GM19328 (cell line): ENCODE data around the gene RFTN1.

Source experiments
- ATAC-seq: cut with Tn5 transposase; IDR thresholded peaks from one replicate; pipeline ENCODE4 v1.9.1; 2021; ENCODE audit warnings: mild to moderate bottlenecking, moderate library complexity; ENCODE audit not compliant: unreplicated experiment

Gene RFTN1

DNA sequence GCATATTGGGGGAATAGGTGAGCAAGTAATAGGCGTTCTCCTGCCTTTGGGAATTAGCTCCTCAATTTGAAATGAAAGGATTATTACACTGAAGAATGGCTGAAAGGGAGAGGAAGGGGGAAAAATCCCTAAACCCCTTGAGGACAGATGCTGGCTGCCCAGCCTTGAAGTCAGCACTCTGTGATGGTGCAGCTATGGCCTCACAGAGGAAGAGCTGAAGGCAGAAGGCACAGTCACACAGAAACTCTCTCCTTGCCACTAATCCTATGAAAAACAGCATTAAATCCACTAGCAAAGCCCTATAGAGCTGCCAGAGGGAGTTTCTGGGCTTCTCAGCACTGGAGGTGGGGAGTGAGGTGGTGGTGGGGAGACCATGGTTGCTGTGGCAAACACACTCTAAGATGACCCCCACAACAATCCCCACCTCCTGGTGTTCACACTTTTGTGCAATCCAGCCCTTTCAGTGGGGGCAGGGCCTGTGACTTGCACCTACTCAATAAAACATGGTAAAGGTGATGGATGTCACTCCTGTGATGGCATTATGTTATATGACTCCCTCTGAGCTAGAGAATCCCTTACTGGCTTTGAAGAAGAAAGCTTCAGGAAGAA is 101.2 kb downstream of the RFTN1 start:
- no peak for ATAC-seq

DNA sequence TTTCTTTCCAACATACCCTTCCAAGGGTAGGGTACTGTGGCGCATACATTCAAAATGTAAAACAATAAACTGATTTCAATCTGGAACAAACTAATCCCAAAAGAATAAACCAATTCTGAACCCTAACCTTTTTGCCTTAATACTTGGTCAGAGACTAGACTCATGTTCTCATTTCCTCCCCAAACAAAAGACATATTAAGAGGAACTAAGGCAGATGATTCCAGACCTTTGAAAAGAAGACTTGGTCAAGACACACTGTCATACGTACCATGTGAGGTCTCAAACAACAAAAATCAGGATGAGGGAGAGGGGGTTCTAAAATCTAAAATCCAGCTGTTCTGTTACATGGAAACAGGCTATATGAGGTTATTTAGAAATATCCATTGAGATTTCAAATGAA is 102.1 kb downstream of the RFTN1 start:
- no peak for ATAC-seq

DNA sequence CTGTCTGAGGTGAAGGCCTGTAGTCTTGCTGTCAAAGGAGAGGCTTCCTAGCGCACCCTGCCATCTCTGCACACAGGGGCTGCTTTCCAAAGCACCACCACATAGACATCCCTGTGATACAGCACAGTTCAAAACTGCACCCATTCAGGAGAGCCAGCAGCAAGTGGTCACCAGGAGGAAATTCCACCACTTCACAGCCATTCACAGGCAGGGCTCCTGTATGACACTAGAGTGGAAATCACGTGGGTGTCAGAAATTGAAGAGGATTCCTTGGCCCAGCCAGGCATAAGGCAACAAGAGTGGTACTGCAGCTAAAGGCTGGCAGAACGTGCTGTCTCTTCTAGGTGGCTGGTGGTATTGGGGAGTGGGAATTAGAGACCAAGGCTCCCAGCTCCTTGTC is 102.8 kb downstream of the RFTN1 start:
- no peak for ATAC-seq

DNA sequence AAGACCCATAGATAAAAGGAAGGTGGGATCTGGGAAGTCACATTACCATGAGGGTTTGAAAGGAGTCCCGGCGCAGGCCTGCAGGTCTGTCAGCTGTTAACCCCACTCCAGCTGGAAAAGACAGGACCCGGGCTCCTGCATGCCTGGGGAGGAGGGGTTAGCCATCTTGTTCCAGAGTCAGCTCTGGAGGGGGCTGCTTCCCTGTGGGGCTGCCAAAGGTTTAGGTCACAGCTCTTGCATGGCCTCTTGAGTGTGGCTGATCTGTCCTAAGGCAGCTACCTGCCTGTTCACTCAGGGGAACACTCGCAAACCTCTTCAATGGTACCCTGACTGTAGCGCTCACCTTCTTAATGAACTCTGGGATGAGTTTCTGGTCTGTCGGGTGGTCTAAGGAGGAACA is 104.5 kb downstream of the RFTN1 start:
- no peak for ATAC-seq

DNA sequence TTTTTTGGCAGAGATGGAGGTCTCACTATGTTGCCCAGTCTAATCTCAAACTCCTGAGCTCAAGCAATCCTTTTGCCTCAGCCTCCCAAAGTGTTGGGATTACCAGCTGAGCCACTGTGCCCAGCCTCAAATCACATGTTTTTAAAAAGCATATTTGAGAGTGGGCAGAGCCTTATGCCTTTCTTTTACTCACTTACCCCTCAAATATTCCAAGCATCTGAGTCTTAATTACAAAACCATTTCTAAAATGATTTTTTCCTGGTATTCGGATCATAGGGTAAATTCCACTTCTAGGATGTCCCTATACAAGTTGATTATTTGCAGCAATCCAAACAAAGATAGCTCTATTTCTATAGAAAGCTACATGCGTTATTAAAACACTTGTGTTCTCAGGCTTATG is 106.1 kb downstream of the RFTN1 start:
- no peak for ATAC-seq

DNA sequence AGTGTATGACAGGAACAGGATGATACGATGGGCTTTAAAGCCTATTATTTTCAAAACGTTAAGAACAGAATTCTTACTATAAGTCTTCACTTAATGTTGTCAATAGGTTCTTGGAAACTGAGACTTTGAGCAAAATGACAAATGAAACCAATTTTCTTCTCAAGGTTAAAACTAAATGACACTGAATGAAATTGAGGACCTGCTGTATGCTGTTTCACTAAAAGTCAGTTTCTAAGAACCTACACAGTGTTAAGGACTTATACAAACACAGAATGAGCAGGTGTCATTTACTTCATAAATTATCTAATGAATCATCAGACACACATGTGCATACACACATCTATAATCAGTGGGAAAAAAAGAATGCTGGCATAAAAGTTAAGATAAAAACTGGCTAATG is 106.9 kb downstream of the RFTN1 start:
- ATAC-seq: no peak

DNA sequence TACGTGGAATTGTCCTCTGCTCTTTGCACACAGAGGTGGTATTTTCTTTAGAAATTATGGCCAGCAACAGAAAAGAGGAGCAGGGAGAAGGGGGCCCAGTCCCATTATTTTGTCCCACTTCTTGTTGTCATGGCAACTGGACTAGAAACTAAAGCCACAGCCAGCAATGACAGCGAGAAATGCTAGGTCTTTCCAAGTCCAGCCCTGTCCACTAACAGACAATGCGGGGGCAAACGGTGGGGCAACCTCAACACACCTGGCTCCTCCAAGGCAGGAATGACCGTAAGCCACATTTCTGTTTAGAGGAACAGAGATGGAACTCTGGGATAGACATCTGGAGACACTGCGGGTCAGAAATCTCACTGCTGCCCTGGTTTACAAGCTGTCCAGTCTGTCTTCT is 107.3 kb downstream of the RFTN1 start:
- no peak for ATAC-seq

DNA sequence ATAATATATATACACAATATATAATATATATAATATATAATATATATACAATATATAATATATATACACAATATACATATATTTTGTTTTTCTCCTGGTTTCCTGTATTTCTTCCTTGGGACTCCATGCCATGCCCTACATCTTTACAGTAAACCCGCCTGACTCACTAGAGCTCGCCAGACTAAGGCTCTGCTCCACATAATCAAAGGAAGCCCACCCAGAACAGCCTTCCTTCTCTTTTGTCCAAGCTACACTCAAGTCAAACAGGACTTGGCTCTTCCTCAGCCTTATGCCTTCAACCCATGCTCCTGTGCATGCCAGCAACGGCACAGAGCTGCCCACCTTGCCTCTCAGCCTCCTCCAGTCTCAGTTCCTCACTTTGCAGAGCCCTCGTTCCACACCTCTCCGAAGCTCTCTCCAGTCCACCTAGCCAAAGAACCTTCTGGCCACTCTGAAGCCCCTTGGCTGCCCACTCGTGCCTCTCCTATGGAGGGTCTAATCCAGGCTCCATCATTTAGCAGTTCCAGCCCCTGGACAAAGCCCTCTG is 109.1 kb downstream of the RFTN1 start:
- ATAC-seq: no peak

DNA sequence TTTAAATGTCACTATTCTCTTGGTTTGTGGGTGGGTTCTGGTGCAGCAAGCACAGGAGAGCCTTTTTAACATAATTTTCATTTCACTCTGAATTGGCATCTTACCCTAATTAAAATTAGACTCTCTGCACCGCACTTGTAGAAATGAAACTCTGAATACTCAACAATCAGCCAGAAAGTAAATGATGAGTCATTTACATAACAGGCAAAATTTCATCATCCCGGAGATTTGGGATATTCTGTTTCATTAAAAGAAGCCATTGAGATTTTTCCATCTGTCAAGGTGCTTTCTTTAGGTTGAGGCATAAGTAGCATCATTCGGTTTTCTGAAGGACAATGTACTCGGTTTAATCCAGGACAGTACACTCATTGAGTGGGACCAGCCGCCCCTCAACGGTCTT is 111.0 kb downstream of the RFTN1 start:
- no peak for ATAC-seq

DNA sequence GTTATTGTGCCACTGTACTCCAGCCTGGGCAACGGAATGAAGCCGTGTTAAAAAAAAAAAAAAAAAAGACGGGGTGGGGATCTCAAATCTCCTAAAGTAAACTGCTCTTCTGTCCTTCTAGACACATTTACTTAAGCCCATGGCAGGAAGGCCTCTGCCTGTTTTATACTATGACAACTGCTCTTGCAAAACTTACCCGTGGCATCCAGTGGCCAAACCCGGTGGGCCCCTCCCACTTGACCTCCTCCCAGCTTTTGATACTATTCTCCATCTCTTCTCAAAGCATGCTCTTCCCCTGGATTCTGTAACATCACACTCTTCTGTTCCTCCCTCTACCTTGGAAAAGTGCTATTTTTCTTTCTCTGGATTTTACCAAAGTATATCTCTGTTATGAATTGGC is 112.2 kb downstream of the RFTN1 start:
- ATAC-seq: no peak

DNA sequence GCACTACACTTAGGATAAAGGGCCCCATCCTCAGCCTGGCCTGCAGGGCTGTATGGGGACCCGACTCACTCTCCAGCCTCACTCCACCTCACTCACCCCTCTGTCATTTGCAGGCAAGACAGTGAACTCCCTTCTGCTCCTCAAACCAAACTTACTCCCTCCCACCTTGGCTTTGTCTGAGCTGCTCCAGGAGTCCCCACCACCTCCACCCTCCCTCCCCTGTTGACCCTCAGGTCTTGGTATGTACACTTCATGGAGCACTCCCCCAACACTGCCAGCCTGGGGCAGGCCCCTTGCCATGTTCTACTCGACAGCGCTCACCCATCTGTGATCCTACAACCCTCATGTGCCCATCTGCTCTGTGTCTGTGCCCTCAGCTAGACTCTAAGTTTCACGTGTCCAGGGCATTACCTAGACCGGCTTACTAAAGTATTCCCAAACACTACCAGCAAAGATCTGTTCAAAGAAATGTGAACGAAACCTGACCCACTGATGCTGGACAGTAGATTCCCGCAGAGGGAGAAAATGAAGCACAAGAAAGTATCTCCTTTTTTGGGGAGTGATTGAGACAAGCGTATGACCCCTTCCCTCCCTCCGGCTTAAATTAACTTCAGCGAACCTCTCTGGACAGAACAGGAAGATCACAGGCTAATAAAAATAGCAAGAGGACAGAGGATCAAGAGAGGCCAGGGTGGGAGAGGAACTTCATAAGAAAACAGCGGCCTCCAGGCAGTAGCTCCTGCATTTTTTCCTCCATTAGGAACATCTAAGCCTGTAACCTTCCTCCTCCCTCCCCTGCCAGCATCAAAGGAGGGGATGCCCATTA is 113.2 kb downstream of the RFTN1 start:
- no peak for ATAC-seq

DNA sequence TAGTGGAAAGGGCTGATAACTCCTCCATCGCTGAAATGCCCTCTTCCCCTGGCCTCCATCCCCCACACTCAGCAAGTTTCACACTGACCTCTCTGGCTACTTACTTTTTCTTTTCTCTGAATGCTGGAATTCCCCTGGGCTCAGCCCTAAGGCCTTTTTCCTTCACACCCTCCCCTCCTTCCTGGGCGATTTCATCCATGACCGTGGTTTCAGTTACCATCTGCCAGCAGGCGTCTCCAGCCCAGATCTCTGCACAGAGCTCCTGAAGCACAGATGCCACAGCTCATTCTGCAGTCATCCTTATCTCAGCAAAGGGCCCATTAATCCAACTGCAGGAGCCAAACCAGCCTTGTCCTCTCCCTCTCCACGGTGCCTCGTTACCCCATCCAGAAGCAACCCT is 114.0 kb downstream of the RFTN1 start:
- no peak for ATAC-seq

DNA sequence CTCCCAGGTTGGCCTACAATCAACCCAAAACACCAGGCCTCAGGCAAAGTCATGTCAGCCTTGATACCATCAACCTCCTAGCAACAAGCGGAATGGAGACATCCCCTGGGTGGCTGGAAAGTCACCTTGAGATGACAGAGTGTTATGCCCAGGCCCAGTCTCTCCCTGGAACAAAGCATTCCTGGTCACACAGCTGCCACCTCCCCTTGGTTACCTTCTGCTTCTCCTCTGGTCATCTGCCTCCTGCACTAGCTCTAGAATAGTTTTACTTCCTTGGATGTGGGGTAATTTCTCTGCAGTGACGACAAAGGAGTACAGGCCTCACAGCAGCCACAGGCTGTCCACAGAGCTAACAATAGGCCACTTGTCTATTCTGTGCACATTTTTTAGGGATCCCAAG is 114.9 kb downstream of the RFTN1 start:
- ATAC-seq: no peak

DNA sequence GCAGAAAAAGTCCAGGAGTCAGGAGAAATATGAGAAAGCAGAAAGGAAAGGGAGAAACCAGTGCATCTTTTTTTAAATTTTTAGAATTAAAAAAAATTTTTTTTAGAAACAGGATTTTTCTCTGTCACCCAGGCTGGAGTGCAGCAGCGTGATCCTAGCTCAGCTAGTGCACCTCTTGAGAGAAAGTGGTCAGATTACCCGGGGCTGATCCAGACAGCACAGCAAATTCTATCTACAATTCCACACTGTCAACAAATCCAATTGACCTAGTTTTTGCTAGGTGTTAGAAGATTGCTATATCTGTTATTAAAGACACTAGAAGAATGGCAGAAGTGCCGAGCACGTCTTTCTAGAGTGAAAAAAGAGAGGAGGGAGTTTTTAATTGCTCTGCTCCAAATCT is 117.3 kb downstream of the RFTN1 start:
- ATAC-seq: no peak

DNA sequence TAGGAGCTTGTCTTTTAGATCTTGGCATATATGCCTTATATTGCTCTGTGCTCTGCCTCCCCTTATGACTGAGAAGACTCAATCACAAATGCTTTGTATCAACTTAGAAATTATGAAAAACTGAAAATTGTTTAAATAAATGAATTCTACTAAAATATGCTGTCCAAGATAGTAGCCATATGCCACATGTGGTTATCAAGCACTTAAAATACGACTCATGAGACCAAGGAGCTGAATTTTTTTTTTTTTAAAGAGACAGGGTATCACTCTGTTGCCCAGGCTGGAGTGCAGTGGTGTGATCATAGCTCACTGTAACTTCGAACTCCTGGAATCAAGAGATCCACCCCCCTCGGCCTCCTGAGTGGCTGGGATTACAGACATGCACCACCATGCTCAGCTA is 118.3 kb downstream of the RFTN1 start:
- no peak for ATAC-seq

DNA sequence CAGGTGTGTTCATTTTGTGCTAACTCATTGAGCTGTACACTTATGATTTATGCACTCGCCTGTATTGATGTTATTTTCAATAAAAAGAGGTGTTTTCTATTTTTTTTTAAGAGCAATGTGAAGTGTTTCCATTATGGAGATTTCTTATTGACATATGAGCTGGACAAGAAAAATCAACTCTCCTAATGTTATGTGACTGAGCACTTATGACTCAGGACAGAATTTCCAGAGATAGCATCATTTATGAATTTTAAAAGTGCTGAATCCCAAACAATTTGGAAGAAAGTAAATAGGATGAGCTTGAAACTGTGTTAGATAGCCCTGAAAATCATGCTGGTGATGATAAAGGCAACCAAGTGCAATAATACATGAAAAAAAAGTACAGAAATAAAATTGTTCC is 118.9 kb downstream of the RFTN1 start:
- ATAC-seq: no peak

DNA sequence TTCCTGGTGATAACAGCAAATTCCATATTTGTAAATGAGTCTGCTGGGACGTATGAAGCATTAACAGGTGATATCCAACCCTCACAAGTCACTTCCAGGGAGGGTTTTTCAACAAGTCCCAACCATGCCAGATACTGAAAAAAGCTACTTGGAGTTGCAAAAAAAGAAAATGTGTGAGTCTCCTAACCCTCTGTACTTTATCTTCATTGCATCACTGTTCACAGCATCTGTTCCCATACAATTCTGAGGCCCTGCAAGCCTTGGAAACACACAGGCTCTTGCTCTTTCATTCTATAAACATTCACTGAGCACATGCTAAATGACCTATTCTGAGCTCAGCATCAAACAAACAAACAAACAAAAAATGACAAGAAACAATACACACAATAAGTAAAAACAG is 120.8 kb downstream of the RFTN1 start:
- ATAC-seq: no peak

DNA sequence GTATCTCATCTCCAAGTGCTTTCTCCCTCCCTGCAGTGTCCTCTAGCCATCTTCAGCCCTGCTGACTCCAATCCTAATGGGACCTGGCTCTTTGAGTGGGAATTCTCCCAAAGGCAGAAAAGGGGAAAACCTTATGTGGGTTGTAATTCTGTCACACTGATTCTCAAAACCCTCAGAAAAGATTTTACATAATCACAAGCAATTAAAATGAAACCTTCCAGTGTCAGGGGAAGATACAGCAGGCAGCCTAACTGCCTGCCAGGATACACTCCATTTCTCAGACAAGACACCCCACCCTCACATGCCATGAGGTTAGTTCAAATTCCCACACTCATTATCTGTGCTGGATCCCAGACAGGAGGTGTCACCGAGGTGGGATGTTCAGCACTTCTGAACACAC is 121.4 kb downstream of the RFTN1 start:
- ATAC-seq: no peak

DNA sequence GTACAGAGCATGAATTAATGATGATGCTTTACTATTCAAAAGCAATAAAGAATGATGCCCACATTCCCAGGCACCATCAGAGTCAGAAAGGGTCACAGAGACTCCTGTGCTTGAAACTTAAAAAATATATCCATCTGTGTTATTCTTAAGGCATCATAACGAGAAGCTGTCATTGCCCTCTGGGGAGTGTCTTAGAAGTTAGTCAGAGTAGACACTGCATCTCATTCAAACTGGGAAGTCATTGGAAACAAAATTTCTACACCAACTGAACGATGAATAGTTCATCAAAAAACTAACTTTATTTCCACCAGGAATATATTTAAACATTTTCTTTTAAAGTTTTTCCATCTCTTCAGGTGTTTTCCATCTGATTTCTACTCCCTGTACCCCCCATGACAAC is 122.9 kb downstream of the RFTN1 start:
- ATAC-seq: no peak

DNA sequence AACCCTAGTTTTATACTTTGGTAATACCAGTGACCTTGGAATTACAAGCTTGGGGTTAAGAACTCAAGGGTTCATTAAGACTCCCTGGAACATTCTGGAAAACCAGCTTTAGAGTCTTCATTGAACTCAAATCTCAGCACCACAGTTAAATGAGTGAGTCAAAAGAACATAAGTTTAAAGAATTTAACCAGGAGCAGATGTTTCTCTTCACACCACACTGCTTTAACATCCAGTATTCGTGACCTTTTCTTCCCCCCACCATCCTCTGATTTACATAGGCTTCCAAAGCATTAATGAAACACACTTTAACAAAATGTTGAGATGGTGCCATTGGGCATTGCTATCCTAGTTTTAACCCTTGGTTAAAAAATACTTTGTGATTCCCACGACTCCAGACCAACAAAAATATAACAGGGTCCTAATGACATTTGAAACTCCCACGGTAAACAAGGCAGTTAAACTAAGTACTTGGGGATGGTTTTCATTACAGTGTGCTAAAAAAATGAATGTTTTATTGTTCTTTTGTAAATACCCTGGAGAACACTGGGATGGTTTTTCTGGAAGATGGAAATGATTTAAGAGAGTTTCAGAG is 124.6 kb downstream of the RFTN1 start:
- ATAC-seq: no peak

DNA sequence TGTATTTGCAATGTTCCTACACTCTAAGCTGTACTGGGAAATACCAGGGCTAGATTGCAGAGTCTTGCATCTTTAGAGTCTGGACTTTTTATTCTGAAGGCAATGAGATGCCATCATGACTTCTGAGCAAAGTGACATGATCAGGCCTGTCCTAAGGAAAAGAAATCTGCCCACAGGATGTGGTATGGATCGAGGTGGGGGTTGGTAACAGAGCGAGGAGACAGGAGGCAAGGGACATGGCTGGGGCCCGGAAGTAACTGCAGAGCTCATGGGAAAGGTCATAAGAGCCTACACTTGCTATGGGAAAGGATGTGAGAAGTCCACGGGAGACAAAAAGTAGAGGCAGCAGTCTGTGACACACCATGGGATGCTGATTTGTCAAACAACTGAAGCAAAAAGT is 126.9 kb downstream of the RFTN1 start:
- ATAC-seq: no peak

DNA sequence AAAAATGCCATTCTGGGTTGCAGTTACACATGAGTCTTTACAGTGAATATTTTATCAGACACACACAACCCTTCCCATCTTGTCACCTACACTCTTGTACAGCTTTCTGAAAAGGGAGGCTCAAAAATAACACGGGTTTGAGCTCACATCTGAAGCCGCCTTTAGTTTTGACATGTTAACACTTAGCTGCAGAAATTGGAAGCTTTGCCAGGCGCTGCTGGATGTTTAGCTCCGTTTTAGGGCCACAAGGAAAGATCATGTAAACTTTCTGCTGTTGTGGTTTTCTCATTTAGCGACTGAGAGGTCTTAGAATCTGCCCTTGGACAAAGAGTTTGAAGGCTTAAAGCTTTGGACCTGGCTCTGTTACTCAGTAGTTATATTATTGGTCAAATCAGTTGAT is 128.3 kb downstream of the RFTN1 start:
- no peak for ATAC-seq
